NCI-H1105 treated with DMSO at 0.1 percent for 48 hours (cell line): ENCODE measurements around the gene IQCC.

Source experiments
- DNase-seq: peaks from one replicate; lab custom pipeline; 2025; lab: John Stamatoyannopoulos, UW

IQCC gene

GRCh38 chr1:32195972-32196823 lies 9.3 kb upstream of the IQCC start:
- DNase-seq, result no peak

DNA sequence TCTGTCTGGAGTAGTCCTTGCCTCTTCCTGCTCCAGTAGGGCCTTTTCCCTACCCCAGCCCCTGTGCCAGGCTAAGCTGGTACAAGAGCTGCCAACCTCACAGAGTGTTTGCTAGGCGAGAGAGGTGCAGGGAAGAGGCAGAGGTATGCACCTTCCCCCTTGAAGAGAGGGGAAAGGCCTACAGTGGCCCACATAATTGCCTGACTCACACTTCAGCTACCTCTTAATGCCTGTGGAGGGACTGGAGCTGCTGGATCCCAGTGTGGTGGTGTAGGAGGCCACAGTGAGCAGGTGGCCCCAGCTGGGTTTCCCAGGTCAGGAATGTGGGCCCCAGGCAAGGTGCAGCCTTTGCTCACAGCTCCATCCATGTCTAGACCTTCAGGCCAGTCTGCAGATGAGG lies 8.4 kb upstream of the IQCC start:
- no peak for DNase-seq

DNA sequence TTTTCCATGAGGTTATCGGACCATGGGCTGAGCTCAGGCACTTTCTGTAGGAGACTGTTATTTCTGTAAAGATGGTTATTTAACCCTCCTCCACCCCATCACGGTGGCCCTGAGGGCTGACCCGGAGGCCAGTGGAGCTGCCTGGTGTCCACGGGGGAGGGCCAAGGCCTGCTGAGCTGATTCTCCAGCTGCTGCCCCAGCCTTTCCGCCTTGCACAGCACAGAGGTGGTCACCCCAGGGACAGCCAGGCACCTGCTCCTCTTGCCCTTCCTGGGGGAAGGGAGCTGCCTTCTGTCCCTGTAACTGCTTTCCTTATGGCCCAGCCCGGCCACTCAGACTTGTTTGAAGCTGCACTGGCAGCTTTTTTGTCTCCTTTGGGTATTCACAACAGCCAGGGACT lies 7.6 kb upstream of the IQCC start:
- no peak for DNase-seq

DNA sequence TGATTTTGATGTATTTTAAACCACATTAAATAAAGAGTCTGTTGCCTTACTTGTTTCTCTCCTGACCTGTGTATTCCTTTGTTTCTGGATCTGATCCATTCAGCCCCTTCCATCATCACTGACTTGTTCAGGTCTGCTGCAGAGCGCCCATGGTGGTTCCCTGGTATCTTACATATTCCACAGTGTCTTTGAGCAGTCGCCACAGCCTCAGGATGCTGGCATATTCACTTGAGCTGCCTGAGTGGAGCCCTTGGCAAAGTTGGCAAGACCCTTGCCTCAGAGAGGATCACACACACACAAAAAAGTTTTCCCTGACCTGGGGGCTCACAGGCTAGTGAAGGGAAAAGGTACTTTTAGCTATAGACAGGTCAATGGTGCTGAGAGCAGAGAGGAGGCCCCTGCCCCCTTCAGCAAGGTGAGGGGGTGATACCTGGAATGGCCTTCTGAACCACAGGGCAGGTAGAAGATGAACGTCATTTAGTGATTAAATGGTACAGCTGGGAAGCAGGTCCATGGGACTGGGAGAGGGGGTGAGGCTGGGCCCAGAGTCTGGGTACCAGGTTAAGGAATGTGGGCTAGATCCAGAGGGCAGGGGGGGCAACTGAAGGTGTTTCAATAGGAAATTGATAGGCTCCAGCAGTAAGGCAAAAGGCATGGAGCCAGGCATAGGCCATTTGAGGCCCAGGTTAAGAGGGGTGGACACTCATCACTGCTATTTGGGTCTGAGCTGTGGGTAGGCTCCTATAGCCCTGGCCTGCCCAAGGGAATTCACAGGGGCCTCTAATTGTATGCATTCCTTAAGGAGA lies 7.0 kb upstream of the IQCC start:
- no peak for DNase-seq

GRCh38 chr1:32199043-32199716 lies 6.3 kb upstream of the IQCC start:
- no peak for DNase-seq

- peak; percentile 70 for DNase-seq
These were observed 5.8 kb upstream of the IQCC start for GRCh38 chr1:32199717-32200072.

DNA sequence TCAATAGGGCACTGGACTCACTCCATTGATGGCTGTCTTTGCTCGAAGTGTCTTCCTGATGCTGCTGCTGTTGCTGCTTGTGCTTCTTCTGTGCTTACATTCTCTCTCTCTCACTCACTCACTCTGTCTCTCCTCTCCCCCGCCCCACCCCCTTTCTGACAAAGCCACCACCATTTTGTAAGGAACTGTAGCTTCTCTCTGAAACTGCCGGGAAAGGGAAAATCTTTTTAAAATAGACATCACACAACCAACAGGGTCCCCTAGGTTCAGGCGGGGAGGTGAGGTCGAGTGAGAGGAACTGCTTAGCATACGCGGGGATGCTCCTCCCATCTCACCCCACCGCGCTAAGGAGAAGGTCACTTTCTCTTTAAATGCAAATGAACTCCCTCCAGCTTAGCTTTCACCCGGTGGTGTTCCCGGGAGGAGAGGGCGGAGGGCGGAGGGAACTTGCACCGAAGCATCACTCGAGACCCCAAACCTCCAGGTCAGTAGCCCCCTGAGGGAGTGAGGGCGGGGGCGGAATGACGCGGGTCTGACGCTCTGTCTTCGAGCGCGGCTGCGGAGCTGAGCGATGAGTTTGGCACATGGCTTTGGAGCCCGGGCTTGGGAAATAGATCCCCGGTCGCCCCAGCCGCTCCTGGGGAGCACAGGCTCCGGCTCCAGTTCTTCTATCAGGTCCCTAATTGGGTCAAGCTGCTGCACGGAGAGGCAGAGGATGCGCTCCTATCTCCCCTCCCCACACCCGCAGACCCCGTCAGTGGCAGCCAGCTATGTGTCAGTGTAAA lies 5.1 kb upstream of the IQCC start, which contains the start of gene CCDC28B:
TSS of gene CCDC28B (plus strand) at position 370 of the 785 bp plus-strand sequence. CDS start 1,341 bp downstream, outside the sequence.
- DNase-seq, result peak; percentile 65

DNA sequence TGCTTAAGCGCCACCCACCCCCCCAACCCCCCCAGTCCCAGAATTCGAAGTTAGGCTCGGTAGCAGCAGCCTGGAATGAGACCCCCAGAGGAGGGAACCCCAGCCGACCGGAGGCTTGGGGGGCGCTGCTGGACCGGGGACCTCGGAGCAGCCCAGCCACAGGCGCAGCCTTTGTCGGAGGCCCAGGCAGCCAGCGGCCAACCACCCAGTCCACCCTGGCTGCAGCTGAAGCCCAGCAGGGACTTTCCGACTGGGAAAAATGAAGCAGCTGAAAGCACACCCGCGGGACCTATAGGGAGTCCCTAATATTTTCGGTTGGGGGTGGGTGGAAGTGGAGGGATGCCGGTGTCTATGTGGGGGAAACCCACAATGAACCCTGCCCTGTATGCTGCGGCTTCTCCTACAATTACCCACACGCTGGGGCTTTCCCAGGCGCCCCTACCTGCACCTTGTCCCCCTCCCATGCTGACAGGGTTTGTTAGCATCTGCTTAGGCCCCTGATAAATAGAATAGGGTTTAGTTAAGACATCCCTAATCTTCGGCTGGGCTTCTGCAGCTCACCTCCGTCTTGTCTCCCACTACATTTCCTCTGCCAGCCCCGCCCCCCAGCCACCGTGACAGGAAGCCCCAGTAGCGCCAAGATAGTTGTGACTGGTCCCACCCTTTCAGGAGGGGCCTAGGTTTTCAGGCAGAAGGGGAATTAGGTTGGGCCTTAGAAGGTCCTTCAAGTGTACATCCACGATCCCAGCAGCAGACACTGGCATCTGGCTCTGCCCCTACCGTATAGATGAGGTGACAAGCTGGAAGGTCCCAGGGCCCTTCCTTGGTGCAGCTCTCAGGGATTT lies 4.2 kb upstream of the IQCC start:
- DNase-seq, result no peak

DNA sequence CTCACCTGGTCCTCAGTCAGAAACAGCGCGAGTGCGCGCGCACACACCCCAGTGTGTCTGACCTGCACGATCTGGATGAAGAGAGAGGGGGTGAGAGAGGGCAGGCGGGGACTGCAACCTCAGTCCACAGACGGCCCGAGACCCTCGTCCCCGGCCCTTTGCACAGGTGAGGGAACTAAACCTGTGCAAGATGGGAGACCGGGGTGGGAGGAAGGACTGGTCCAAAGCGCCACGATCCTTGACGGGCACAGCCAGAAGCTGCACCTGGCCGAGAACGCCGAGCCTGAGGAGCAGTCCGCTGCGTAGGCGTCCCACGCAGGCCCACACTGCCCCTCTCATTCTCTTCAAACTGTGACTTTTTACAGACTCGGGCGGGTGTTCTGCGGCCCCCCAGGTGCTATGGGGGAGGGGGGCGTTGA lies 519 bp upstream of the IQCC start:
- DNase-seq, result peak; percentile 57

DNA sequence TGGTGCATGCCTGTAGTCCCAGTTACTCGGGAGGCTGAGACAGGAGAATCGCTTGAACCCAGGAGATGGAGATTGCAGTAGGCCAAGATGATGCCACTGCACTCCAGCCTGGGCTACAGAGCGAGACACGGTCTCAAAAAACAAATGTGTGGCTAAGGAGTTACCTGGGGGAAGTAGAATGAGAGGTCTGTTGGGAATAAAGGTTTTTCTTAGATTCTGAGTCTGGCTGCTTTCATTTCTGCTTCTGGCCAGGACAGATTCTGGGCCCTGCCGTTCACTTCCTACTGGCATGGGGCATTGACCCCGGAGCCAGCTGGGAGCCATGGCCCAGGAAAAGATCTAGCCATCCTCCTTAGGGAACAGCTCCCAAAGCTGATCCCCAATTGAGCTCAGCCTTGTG lies 3.0 kb downstream of the IQCC start:
- no peak for DNase-seq

DNA sequence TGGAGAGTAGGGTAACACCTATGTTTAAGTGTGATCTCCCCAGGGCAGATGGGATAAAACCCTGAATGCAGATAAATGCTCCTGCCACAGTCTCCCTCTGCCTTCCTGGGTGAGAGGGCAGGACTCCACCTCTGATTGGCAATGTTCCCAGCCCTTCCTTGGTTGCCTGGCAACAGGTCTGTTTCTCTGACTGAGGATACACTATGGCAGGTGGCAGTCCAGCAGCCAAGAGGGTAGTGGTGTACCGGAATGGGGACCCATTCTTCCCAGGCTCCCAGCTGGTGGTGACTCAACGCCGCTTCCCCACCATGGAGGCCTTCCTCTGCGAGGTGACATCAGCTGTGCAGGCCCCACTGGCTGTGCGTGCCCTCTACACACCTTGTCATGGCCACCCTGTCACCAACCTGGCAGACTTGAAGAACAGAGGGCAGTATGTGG lies 3.4 kb downstream of the IQCC start, which contains the start of gene DCDC2B:
TSS of gene DCDC2B (plus strand) at position 199 of the 438 bp plus-strand sequence. CDS start at position 204, 5 bp downstream.
- peak; percentile 96 for DNase-seq

GRCh38 chr1:32215629-32216480 lies 10.4 kb downstream of the IQCC start:
- peak; percentile 36 for DNase-seq

GRCh38 chr1:32216566-32216965 lies 11.1 kb downstream of the IQCC start:
- DNase-seq, result no peak

GRCh38 chr1:32219022-32219421 lies 13.6 kb downstream of the IQCC start:
- DNase-seq, result no peak

GRCh38 chr1:32220746-32221580 lies 15.5 kb downstream of the IQCC start:
- no peak for DNase-seq

DNA sequence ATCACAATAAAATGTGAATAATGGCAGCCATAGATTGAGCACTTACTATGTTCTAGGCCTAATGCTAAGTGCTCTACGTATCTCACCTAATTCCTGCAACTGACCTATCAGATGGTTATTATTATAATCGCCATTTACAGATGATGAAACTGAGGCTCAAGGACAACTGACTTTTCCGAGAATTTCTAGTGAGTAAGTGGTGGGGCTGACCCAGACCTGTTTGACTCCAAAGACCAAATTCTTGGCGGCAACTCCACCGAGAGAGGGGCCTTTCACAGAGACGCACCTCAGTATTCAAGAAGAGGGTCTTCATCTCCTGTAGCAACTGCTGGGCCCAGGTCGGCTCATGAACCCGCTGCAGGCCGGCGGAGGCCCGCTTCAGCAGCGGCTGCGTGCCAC lies 16.1 kb downstream of the IQCC start:
- no peak for DNase-seq

DNA sequence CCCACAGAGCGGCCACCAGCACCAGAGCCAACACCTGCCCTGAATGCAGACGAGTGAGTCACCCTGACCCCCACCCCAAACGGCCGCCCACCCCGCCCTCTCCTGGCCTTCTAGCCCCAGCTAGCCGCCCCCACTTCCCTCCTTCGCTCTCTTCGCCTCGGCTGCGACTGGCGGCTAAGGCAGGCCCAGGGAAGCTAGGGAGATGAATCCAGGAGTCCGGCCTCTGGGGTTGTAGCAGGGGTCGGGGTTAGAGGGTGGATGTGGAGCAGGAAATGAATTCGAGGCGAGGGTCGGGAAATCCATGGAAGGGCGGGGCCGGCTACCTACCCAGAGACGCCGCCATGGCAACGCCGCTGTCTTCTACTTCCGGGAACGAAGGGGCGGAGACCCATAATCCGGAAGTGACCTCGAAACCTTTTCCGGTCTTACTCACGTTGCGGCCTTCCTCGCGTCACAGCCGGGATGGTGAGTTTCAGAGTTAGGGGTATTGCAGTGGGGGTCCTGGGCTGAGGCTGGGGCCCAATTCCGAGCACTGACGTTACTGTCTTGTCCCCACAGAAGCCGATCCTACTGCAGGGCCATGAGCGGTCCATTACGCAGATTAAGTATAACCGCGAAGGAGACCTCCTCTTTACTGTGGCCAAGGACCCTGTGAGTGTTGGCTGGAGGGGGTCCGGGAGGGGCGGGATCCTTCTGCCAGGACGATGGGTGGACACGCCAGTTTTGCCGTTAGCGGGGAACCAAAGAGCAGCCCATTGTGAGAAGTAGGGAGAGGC lies 16.7 kb downstream of the IQCC start, which contains the start of the genes EIF3I and TMEM234:
TSS of gene EIF3I (plus strand) at position 428 of the 776 bp plus-strand sequence. CDS start at position 463, 35 bp downstream.
TSS of gene TMEM234 (minus strand) at position 374 of the 776 bp plus-strand sequence. CDS start at position 343, 31 bp downstream.
- DNase-seq, result peak; percentile 92

GRCh38 chr1:32223683-32224082 lies 18.2 kb downstream of the IQCC start:
- no peak for DNase-seq
